ENCODE data around the gene LRP1-AS. TPM values are rescaled to one million over a fixed set of nuclear protein-coding genes. Genes with fewer than 3 reads are reported as not detected.

LRP1-AS gene
- total RNA-seq (2021; ENCODE audit: unreplicated experiment), result not detected
- not detected in 2 replicates for polyA plus RNA-seq (2012)
- not detected for Bru-seq, nascent RNA
- not detected for BruChase-seq, experiment 1, labeled RNA remaining after a 6-hour chase
- not detected for BruChase-seq, experiment 2, labeled RNA remaining after a 2-hour chase
- long read RNA-seq, result 0 reads

- Histone ChIP-seq H3K4me2 (ENCODE audit: low read length) (no peak within 1 kb of the TSS), H3K79me2 (ENCODE audit: insufficient read depth, low read length) (no peaks in the 10 kb centered on the region), H3K9me3 (ENCODE audit: control insufficient read depth in 1 of 2, insufficient read depth in 1 of 2, low read depth in 1 of 2, low read length in 2 of 2) (no peaks in the 10 kb centered on the region), H3K36me3 (ENCODE audit: control insufficient read depth in 1 of 2, insufficient read depth in 2 of 2, low read length in 2 of 2) (peaks cover 0 to 14% of the 10 kb centered on the region in 2 experiments; a peak in 2 of 4 replicates), H2AFZ (ENCODE audit: low read depth, low read length, poor library complexity, severe bottlenecking) (no peak within 1 kb of the TSS), H3K27me3 (ENCODE audit: insufficient read depth, low read length) (no peaks in the 10 kb centered on the region), H3K4me3 (replicated peaks in 1 of 2; ENCODE audit: low read depth in 1 of 2, low read length in 2 of 2) (no peak within 1 kb of the TSS), H4K20me1 (ENCODE audit: insufficient read depth) (no peaks in the 10 kb centered on the region), H3K9me2 (ENCODE audit: insufficient read depth) (no peaks in the 10 kb centered on the region), H3K27ac (ENCODE audit: low read depth, low read length) (no peak within 1 kb of the TSS), H3K9ac (ENCODE audit: low read length) (no peak within 1 kb of the TSS), H3K4me1 (ENCODE audit: control insufficient read depth in 1 of 2, insufficient read depth in 2 of 2, low read length in 2 of 2) (no peaks in the 10 kb centered on the region)
- RAD21 ChIA-PET (ENCODE audit: low non-redundant PET in 1 of 2, low total read pairs in 2 of 2, uncharacterized antibody in 2 of 2, unreplicated experiment in 2 of 2), result no interaction called here
- intact Hi-C loops (cut with micrococcal nuclease), result no loop called here
- no peak for ATAC-seq
- no peak for DNase-seq (ENCODE audit: low read depth, low spot score)
- POLR2A ChIA-PET, result no interaction called here
- BruUV-seq (replicated peaks), result no TSS peak
- TF ChIP-seq, protein P1, sequence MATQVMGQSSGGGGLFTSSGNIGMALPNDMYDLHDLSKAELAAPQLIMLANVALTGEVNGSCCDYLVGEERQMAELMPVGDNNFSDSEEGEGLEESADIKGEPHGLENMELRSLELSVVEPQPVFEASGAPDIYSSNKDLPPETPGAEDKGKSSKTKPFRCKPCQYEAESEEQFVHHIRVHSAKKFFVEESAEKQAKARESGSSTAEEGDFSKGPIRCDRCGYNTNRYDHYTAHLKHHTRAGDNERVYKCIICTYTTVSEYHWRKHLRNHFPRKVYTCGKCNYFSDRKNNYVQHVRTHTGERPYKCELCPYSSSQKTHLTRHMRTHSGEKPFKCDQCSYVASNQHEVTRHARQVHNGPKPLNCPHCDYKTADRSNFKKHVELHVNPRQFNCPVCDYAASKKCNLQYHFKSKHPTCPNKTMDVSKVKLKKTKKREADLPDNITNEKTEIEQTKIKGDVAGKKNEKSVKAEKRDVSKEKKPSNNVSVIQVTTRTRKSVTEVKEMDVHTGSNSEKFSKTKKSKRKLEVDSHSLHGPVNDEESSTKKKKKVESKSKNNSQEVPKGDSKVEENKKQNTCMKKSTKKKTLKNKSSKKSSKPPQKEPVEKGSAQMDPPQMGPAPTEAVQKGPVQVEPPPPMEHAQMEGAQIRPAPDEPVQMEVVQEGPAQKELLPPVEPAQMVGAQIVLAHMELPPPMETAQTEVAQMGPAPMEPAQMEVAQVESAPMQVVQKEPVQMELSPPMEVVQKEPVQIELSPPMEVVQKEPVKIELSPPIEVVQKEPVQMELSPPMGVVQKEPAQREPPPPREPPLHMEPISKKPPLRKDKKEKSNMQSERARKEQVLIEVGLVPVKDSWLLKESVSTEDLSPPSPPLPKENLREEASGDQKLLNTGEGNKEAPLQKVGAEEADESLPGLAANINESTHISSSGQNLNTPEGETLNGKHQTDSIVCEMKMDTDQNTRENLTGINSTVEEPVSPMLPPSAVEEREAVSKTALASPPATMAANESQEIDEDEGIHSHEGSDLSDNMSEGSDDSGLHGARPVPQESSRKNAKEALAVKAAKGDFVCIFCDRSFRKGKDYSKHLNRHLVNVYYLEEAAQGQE (IDR thresholded peaks at IDR 0.05; ENCODE audit: low read depth), result no peak
- no peak for TF ChIP-seq EZH2phosphoT487 (IDR thresholded peaks at IDR 0.05; ENCODE audit: borderline replicate concordance)
- no peak for TF ChIP-seq EGR1 (IDR thresholded peaks at IDR 0.05; ENCODE audit: low read depth)
- no peak for TF ChIP-seq FOSL1 (IDR thresholded peaks at IDR 0.05; ENCODE audit: low read depth)
- TF ChIP-seq, protein P2, sequence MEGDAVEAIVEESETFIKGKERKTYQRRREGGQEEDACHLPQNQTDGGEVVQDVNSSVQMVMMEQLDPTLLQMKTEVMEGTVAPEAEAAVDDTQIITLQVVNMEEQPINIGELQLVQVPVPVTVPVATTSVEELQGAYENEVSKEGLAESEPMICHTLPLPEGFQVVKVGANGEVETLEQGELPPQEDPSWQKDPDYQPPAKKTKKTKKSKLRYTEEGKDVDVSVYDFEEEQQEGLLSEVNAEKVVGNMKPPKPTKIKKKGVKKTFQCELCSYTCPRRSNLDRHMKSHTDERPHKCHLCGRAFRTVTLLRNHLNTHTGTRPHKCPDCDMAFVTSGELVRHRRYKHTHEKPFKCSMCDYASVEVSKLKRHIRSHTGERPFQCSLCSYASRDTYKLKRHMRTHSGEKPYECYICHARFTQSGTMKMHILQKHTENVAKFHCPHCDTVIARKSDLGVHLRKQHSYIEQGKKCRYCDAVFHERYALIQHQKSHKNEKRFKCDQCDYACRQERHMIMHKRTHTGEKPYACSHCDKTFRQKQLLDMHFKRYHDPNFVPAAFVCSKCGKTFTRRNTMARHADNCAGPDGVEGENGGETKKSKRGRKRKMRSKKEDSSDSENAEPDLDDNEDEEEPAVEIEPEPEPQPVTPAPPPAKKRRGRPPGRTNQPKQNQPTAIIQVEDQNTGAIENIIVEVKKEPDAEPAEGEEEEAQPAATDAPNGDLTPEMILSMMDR (IDR thresholded peaks at IDR 0.05 in 2 of 3, conservative IDR thresholded peaks at IDR 0.05 in 1 of 3; ENCODE audit: borderline replicate concordance in 1 of 3, insufficient read depth in 1 of 3, low read depth in 2 of 3, low read length in 2 of 3), result no peak
- TF ChIP-seq ZBTB33 (IDR thresholded peaks at IDR 0.05; ENCODE audit: extremely low read depth, insufficient replicate concordance, low read length), result no peak
- TF ChIP-seq RAD21 (IDR thresholded peaks at IDR 0.05; ENCODE audit: low read depth), result no peak
- TF ChIP-seq YY1 (IDR thresholded peaks at IDR 0.05; ENCODE audit: extremely low read depth, insufficient replicate concordance, low read depth, low read length), result no peak
- CTCF ChIA-PET, result no interaction called here
Observed at GRCh38 chr12:57146961-57147944, at the start of gene LRP1-AS. Gene LRP1-AS, minus strand, starts transcription at chr12:57147619.

All from HCT116 (cell line).